ENCODE results near the gene SLC35D1.
"Not testable (repeated sequence)": the region's sequence is repeated elsewhere in the genome, so short reads cannot be mapped to it uniquely, and the experiment has no call there.

SLC35D1 gene

GRCh38 chr1:67053785-67054772, at the start of gene SLC35D1:
Gene SLC35D1, minus strand, starts transcription at chr1:67054148. Its CDS starts 135 bp downstream, at chr1:67054013.
- DNase-seq (ENCODE audit: low read depth, low spot score): peak; percentile 88

GRCh38 chr1:67103548-67103947, 49.6 kb upstream of the SLC35D1 start:
- DNase-seq (ENCODE audit: low read depth, low spot score): no peak

GRCh38 chr1:67100833-67101232, 46.9 kb upstream of the SLC35D1 start:
- DNase-seq (ENCODE audit: low read depth, low spot score): peak; percentile 15

GRCh38 chr1:67097305-67097704, 43.4 kb upstream of the SLC35D1 start:
- no peak for DNase-seq (ENCODE audit: low read depth, low spot score)

- no peak for DNase-seq (ENCODE audit: low read depth, low spot score)
Observed at GRCh38 chr1:67094191-67094590, 40.2 kb upstream of the SLC35D1 start.

- DNase-seq (ENCODE audit: low read depth, low spot score): no peak
Observed at GRCh38 chr1:67089685-67090208, 35.8 kb upstream of the SLC35D1 start.

- DNase-seq (ENCODE audit: low read depth, low spot score): no peak
Observed at GRCh38 chr1:67088440-67088839, 34.5 kb upstream of the SLC35D1 start.

GRCh38 chr1:67085326-67085725, 31.4 kb upstream of the SLC35D1 start:
- DNase-seq (ENCODE audit: low read depth, low spot score): no peak

- no peak for DNase-seq (ENCODE audit: low read depth, low spot score)
Observed at GRCh38 chr1:67084765-67085318, 30.9 kb upstream of the SLC35D1 start.

- no peak for DNase-seq (ENCODE audit: low read depth, low spot score)
Observed at GRCh38 chr1:67078291-67078690, 24.3 kb upstream of the SLC35D1 start.

- DNase-seq (ENCODE audit: low read depth, low spot score): no peak
Observed at GRCh38 chr1:67077593-67077992, 23.6 kb upstream of the SLC35D1 start.

GRCh38 chr1:67072749-67073148, 18.8 kb upstream of the SLC35D1 start:
- no peak for DNase-seq (ENCODE audit: low read depth, low spot score)

- DNase-seq (ENCODE audit: low read depth, low spot score): not testable (repeated sequence)
Observed at GRCh38 chr1:67067655-67068054, 13.7 kb upstream of the SLC35D1 start.

- DNase-seq (ENCODE audit: low read depth, low spot score): no peak
Observed at GRCh38 chr1:67062412-67062811, 8.5 kb upstream of the SLC35D1 start.

- DNase-seq (ENCODE audit: low read depth, low spot score): no peak
Observed at GRCh38 chr1:67061266-67061665, 7.3 kb upstream of the SLC35D1 start.

- DNase-seq (ENCODE audit: low read depth, low spot score): peak; percentile 94
Observed at GRCh38 chr1:67060811-67061218, 6.9 kb upstream of the SLC35D1 start.

GRCh38 chr1:67059346-67059745, 5.4 kb upstream of the SLC35D1 start:
- peak; percentile 6 for DNase-seq (ENCODE audit: low read depth, low spot score)

GRCh38 chr1:67058761-67059160, 4.8 kb upstream of the SLC35D1 start:
- DNase-seq (ENCODE audit: low read depth, low spot score): peak; percentile 4

GRCh38 chr1:67058242-67058641, 4.3 kb upstream of the SLC35D1 start:
- DNase-seq (ENCODE audit: low read depth, low spot score): no peak

GRCh38 chr1:67053535-67053784, 488 bp downstream of the SLC35D1 start:
- no peak for DNase-seq (ENCODE audit: low read depth, low spot score)

- DNase-seq (ENCODE audit: low read depth, low spot score): peak; percentile 57
Observed at GRCh38 chr1:67052741-67053534, 1.0 kb downstream of the SLC35D1 start.

- DNase-seq (ENCODE audit: low read depth, low spot score): no peak
Observed at GRCh38 chr1:67051196-67051595, 2.8 kb downstream of the SLC35D1 start.
